Keratinocyte (primary cell): Measurements from ENCODE around the gene PTPRN2. TPM values are rescaled to one million over a fixed set of nuclear protein-coding genes. Genes with fewer than 3 reads are reported as not detected.

Experiments
- DNase-seq: peaks from one replicate; pipeline ENCODE4 v3.0.0-alpha.2; 2011; ENCODE audit warnings: low read depth, missing footprints, low spot score
- FAIRE-seq: peaks from 2 replicates; lab custom pipeline; 2011; peaks lifted over from hg19 to GRCh38; lab: Jason Lieb, UNC
- H2AFZ ChIP-seq: 2 replicates; pipeline ENCODE4 v1.6.0; 2012; ENCODE audit warnings: low read length, control low read depth, inconsistent platforms; ENCODE audit not compliant: control insufficient read depth
- H3K27ac ChIP-seq: 2 replicates; pipeline ENCODE4 v1.5.1; 2011; ENCODE audit warnings: low read length; ENCODE audit not compliant: control insufficient read depth, insufficient read depth
- H3K27me3 ChIP-seq: 3 replicates; pipeline ENCODE4 v1.6.0; 2011; ENCODE audit warnings: low read length; ENCODE audit not compliant: control insufficient read depth, insufficient read depth; ENCODE audit errors: extremely low read depth
- H3K36me3 ChIP-seq, 2 experiments: 2 replicates in 1 of 2; 3 replicates in 1 of 2; pipeline ENCODE4 v1.5.1; 2011; ENCODE audit warnings: low read length in 2 of 2, mild to moderate bottlenecking in 1 of 2; ENCODE audit not compliant: control insufficient read depth in 2 of 2, insufficient read depth in 2 of 2; ENCODE audit errors: extremely low read depth in 1 of 2
- H3K4me1 ChIP-seq: 3 replicates; pipeline ENCODE4 v1.5.1; 2011; ENCODE audit warnings: low read length; ENCODE audit not compliant: control insufficient read depth, insufficient read depth; ENCODE audit errors: extremely low read depth
- H3K4me2 ChIP-seq: 3 replicates; pipeline ENCODE4 v1.6.0; 2011; ENCODE audit warnings: low read depth, low read length; ENCODE audit not compliant: control insufficient read depth, insufficient read depth; ENCODE audit errors: extremely low read depth
- H3K4me3 ChIP-seq, 3 experiments: fragments of 200-600 bp in 1 of 3; sonication (generic) in 1 of 3; 2 replicates in 2 of 3; 3 replicates in 1 of 3; pipeline ENCODE4 v1.5.1; 2011 to 2016; ENCODE audit warnings: low read length in 3 of 3, mild to moderate bottlenecking in 3 of 3, control low read depth in 2 of 3, inconsistent platforms in 1 of 3, low read depth in 1 of 3, mixed read lengths in 1 of 3, mixed run types in 1 of 3, moderate library complexity in 1 of 3; ENCODE audit not compliant: control insufficient read depth in 2 of 3, insufficient read depth in 2 of 3; ENCODE audit errors: extremely low read depth in 1 of 3
- H3K79me2 ChIP-seq: 2 replicates; pipeline ENCODE4 v1.6.0; 2012; ENCODE audit warnings: low read length; ENCODE audit not compliant: control insufficient read depth, insufficient read depth
- H3K9ac ChIP-seq: 3 replicates; pipeline ENCODE4 v1.6.0; 2011; ENCODE audit warnings: low read length; ENCODE audit not compliant: control insufficient read depth, insufficient read depth; ENCODE audit errors: extremely low read depth
- H3K9me1 ChIP-seq: 3 replicates; pipeline ENCODE4 v1.6.0; 2011; ENCODE audit warnings: low read length; ENCODE audit not compliant: control insufficient read depth, insufficient read depth; ENCODE audit errors: extremely low read depth
- H3K9me3 ChIP-seq: 2 replicates; pipeline ENCODE4 v1.5.1; 2012; ENCODE audit warnings: low read depth, low read length; ENCODE audit not compliant: control insufficient read depth
- H4K20me1 ChIP-seq: 3 replicates; pipeline ENCODE4 v1.6.0; 2011; ENCODE audit warnings: low read length; ENCODE audit not compliant: control insufficient read depth, insufficient read depth; ENCODE audit errors: extremely low read depth
- EZH2 ChIP-seq: IDR thresholded peaks from one replicate; pipeline ENCODE4 v1.6.1; 2012; ENCODE audit warnings: inconsistent platforms, mild to moderate bottlenecking, low read length, moderate library complexity
- dilution Hi-C: fragments of 300-500 bp; cut with MboI; formaldehyde crosslinking; loops from one replicate; pipeline ENCODE4 v1.7.0; 2020; ENCODE audit warnings: low sequenced_read_pairs; ENCODE audit not compliant: extremely low pct_ligation_motif_present
- polyA plus RNA-seq, 5 experiments: library from polyadenylated mRNA; depleted of rRNA in 3 of 5; stranded (reverse) in 3 of 5; stranded (forward) in 1 of 5; unstranded in 1 of 5; fragments of >200 nt; gene quantifications; 1 replicate in 1 of 5; 2 replicates in 3 of 5; 3 replicates in 1 of 5; pipeline versions ENCODE4 v1.2.1 to v1.2.3, GENCODE V29; 2011 to 2012; ENCODE audit warnings: missing spikeins in 2 of 5, low read depth in 1 of 5, low replicate concordance in 1 of 5
- TF ChIP-seq, protein P1 (sequence below), 3 experiments: IDR thresholded peaks in 1 of 3; conservative IDR thresholded peaks in 1 of 3; optimal IDR thresholded peaks in 1 of 3; 2 replicates in 2 of 3; 3 replicates in 1 of 3; pipeline versions ENCODE3 to v1.5.1; 2011; ENCODE audit warnings: low read length in 3 of 3, mild to moderate bottlenecking in 3 of 3, moderate library complexity in 2 of 3, control low read depth in 1 of 3, inconsistent platforms in 1 of 3; ENCODE audit not compliant: insufficient read depth in 2 of 3; ENCODE audit errors: extremely low read depth in 1 of 3

The PTPRN2 gene
- polyA plus RNA-seq, 1 donor (not counting 4 experiments of a cell fraction or from before 2014, with no cell fraction given): not detected

DNA sequence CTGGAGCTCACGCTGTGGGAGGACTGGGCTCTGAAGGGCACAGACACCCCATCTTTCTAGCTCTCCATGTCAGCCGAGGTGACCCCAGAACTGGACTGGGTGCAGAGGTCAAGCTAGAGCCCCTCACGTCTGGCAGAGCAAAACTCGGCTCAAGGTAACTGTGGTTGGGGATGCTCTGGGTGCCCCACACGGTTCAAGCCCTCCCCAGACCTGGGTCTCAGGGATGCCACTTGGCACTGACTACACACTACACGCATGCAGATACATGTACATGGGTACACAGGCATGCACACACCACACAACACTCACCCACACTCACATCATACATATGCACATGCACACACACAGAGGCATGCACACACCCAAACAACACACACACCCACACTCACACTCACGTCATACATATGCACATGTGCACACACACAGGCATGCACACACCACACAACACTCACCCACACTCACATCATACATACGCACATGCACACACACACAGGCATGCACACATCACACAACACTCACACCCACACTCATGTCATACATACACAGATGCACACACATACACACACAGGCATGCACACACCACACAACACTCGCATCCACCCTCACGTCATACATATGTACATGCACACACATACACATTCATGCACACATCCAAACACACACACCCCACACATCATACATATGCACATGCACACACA is 1031.5 kb downstream of the PTPRN2 start:
- no peaks in the 10 kb centered on the region for H3K4me1 ChIP-seq
- H4K20me1 ChIP-seq: no peaks in the 10 kb centered on the region
- H3K4me2 ChIP-seq: no peak overlapping the region
- no peaks in the 10 kb centered on the region for H3K36me3 ChIP-seq
- TF ChIP-seq, protein P1, sequence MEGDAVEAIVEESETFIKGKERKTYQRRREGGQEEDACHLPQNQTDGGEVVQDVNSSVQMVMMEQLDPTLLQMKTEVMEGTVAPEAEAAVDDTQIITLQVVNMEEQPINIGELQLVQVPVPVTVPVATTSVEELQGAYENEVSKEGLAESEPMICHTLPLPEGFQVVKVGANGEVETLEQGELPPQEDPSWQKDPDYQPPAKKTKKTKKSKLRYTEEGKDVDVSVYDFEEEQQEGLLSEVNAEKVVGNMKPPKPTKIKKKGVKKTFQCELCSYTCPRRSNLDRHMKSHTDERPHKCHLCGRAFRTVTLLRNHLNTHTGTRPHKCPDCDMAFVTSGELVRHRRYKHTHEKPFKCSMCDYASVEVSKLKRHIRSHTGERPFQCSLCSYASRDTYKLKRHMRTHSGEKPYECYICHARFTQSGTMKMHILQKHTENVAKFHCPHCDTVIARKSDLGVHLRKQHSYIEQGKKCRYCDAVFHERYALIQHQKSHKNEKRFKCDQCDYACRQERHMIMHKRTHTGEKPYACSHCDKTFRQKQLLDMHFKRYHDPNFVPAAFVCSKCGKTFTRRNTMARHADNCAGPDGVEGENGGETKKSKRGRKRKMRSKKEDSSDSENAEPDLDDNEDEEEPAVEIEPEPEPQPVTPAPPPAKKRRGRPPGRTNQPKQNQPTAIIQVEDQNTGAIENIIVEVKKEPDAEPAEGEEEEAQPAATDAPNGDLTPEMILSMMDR (optimal IDR thresholded peaks at IDR 0.05 in 1 of 3, IDR thresholded peaks at IDR 0.05 in 1 of 3, conservative IDR thresholded peaks at IDR 0.05 in 1 of 3; ENCODE audit: extremely low read depth in 1 of 3, insufficient read depth in 2 of 3, low read length in 3 of 3): no peak
- TF ChIP-seq EZH2: no peak
- H2AFZ ChIP-seq: no peak overlapping the region
- no peaks in the 10 kb centered on the region for H3K9me1 ChIP-seq
- peaks cover 39% of the 10 kb centered on the region for H3K9me3 ChIP-seq
- dilution Hi-C loops: no loop called here
- no peak for FAIRE-seq
- H3K4me3 ChIP-seq: no peak overlapping the region
- H3K79me2 ChIP-seq: no peaks in the 10 kb centered on the region
- no peak overlapping the region for H3K27ac ChIP-seq
- no peak overlapping the region for H3K9ac ChIP-seq
- no peaks in the 10 kb centered on the region for H3K27me3 ChIP-seq
- no peak for DNase-seq

DNA sequence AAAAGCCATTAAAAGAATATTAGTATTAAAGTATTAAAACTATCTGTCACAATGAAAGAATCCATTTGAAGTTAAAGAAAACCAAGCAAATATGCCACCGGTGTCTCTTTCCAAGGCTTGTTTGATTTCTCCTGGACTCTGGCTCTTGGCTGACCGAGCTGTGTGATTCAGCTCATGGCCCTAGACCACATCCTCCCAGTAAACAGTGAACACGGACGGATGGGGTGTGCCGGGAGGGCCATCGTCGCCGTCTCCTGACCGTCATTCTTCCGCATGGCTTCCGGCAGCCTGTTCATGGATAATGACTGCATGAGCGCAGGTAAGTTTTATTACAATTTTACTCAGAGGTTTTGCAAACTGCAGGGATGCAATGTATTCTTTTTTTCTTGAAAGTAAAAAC is 1032.3 kb downstream of the PTPRN2 start:
- H3K36me3 ChIP-seq: no peaks in the 10 kb centered on the region
- H3K4me3 ChIP-seq: no peak overlapping the region
- FAIRE-seq (no peak), DNase-seq (no peak)
- peaks cover 32% of the 10 kb centered on the region for H3K9me3 ChIP-seq
- no peaks in the 10 kb centered on the region for H4K20me1 ChIP-seq
- H2AFZ ChIP-seq: no peak overlapping the region
- no peaks in the 10 kb centered on the region for H3K27me3 ChIP-seq
- no peaks in the 10 kb centered on the region for H3K79me2 ChIP-seq
- dilution Hi-C loops: no loop called here
- no peak overlapping the region for H3K27ac ChIP-seq
- H3K9me1 ChIP-seq: no peaks in the 10 kb centered on the region
- H3K4me1 ChIP-seq: no peaks in the 10 kb centered on the region
- no peak overlapping the region for H3K9ac ChIP-seq
- TF ChIP-seq, protein P1 (optimal IDR thresholded peaks at IDR 0.05 in 1 of 3, IDR thresholded peaks at IDR 0.05 in 1 of 3, conservative IDR thresholded peaks at IDR 0.05 in 1 of 3; ENCODE audit: extremely low read depth in 1 of 3, insufficient read depth in 2 of 3, low read length in 3 of 3): no peak
- no peak for TF ChIP-seq EZH2
- H3K4me2 ChIP-seq: no peak overlapping the region
